HL-60 (cell line): ENCODE data around the gene C1orf105.

Source experiments
- GABPA ChIP-seq: IDR thresholded peaks from 2 replicates; pipeline ENCODE4 v1.6.1; 2012; ENCODE audit warnings: low read depth
- POLR2AphosphoS5 ChIP-seq: IDR thresholded peaks from 2 replicates; pipeline ENCODE4 v1.6.1; 2012; ENCODE audit warnings: low read depth
- SPI1 ChIP-seq: IDR thresholded peaks from 2 replicates; pipeline ENCODE4 v1.6.1; 2012; ENCODE audit warnings: low read depth, mild to moderate bottlenecking, borderline replicate concordance
- TF ChIP-seq, protein P1 (sequence below): IDR thresholded peaks from one replicate; pipeline ENCODE4 v1.5.1; 2011; ENCODE audit warnings: low read length, control low read depth, inconsistent platforms; ENCODE audit not compliant: insufficient read depth
- TF ChIP-seq, protein P2 (sequence below): IDR thresholded peaks from 2 replicates; pipeline ENCODE4 v1.6.1; 2012; ENCODE audit warnings: low read depth; ENCODE audit not compliant: insufficient replicate concordance

DNA sequence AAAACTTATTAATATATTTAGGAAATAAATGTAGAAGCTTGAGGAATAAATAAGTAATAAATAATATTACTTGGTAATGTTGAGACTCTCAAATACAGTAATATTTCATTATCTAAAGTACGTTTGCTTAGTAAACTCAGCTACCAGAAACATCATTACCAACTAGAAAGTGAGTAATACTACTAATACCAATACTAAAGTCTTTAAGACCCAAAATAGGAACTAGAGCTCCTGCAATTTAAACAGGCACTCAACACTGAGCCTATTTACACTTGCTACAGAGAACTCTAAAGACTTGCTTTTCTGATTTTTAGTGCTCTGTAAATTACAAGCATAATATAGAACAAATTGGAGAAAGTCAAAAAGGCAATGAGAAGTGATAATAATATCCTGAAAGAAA is 13.5 kb upstream of the C1orf105 start:
- TF ChIP-seq, protein P1, sequence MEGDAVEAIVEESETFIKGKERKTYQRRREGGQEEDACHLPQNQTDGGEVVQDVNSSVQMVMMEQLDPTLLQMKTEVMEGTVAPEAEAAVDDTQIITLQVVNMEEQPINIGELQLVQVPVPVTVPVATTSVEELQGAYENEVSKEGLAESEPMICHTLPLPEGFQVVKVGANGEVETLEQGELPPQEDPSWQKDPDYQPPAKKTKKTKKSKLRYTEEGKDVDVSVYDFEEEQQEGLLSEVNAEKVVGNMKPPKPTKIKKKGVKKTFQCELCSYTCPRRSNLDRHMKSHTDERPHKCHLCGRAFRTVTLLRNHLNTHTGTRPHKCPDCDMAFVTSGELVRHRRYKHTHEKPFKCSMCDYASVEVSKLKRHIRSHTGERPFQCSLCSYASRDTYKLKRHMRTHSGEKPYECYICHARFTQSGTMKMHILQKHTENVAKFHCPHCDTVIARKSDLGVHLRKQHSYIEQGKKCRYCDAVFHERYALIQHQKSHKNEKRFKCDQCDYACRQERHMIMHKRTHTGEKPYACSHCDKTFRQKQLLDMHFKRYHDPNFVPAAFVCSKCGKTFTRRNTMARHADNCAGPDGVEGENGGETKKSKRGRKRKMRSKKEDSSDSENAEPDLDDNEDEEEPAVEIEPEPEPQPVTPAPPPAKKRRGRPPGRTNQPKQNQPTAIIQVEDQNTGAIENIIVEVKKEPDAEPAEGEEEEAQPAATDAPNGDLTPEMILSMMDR: no peak
- no peak for TF ChIP-seq POLR2AphosphoS5
- TF ChIP-seq GABPA: no peak
- no peak for TF ChIP-seq SPI1
- TF ChIP-seq, protein P2, sequence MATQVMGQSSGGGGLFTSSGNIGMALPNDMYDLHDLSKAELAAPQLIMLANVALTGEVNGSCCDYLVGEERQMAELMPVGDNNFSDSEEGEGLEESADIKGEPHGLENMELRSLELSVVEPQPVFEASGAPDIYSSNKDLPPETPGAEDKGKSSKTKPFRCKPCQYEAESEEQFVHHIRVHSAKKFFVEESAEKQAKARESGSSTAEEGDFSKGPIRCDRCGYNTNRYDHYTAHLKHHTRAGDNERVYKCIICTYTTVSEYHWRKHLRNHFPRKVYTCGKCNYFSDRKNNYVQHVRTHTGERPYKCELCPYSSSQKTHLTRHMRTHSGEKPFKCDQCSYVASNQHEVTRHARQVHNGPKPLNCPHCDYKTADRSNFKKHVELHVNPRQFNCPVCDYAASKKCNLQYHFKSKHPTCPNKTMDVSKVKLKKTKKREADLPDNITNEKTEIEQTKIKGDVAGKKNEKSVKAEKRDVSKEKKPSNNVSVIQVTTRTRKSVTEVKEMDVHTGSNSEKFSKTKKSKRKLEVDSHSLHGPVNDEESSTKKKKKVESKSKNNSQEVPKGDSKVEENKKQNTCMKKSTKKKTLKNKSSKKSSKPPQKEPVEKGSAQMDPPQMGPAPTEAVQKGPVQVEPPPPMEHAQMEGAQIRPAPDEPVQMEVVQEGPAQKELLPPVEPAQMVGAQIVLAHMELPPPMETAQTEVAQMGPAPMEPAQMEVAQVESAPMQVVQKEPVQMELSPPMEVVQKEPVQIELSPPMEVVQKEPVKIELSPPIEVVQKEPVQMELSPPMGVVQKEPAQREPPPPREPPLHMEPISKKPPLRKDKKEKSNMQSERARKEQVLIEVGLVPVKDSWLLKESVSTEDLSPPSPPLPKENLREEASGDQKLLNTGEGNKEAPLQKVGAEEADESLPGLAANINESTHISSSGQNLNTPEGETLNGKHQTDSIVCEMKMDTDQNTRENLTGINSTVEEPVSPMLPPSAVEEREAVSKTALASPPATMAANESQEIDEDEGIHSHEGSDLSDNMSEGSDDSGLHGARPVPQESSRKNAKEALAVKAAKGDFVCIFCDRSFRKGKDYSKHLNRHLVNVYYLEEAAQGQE: no peak
